Measurements from ENCODE around the gene TUBB3.

The TUBB3 gene

GRCh38 chr16:89958596-89958995 lies 35.5 kb downstream of the TUBB3 start:
- H3K4me1 ChIP-seq = peaks cover 8% of the 10 kb centered on the region; the same call in 1 of the 2 replicates
- peaks cover 50% of the 10 kb centered on the region for H3K36me3 ChIP-seq
- no peaks in the 10 kb centered on the region for H3K9me3 ChIP-seq
- H3K27me3 ChIP-seq = no peaks in the 10 kb centered on the region
- no peak for TF ChIP-seq CTCF (IDR thresholded peaks at IDR 0.05; ENCODE audit: low read depth, low read length)
- no peak overlapping the region for H3K4me3 ChIP-seq (ENCODE audit: low read depth, low read length)
- no peak for DNase-seq

GRCh38 chr16:89960966-89961365 lies 37.8 kb downstream of the TUBB3 start:
- peaks cover 8% of the 10 kb centered on the region; the same call in 1 of the 2 replicates for H3K4me1 ChIP-seq
- no peak overlapping the region for H3K4me3 ChIP-seq (ENCODE audit: low read depth, low read length)
- peaks cover 54% of the 10 kb centered on the region for H3K36me3 ChIP-seq
- no peaks in the 10 kb centered on the region for H3K9me3 ChIP-seq
- no peak for DNase-seq
- no peaks in the 10 kb centered on the region for H3K27me3 ChIP-seq
- no peak for TF ChIP-seq CTCF (IDR thresholded peaks at IDR 0.05; ENCODE audit: low read depth, low read length)

- no peak overlapping the region for H3K4me3 ChIP-seq (ENCODE audit: low read depth, low read length)
- peaks cover 51% of the 10 kb centered on the region for H3K36me3 ChIP-seq
- no peak for TF ChIP-seq CTCF (IDR thresholded peaks at IDR 0.05; ENCODE audit: low read depth, low read length)
- H3K9me3 ChIP-seq = no peaks in the 10 kb centered on the region
- H3K27me3 ChIP-seq = no peaks in the 10 kb centered on the region
- H3K4me1 ChIP-seq = peaks cover 8% of the 10 kb centered on the region; the same call in 1 of the 2 replicates
- DNase-seq = no peak
These were observed 38.8 kb downstream of the TUBB3 start for GRCh38 chr16:89961920-89962319.

GRCh38 chr16:89962754-89963498 lies 39.8 kb downstream of the TUBB3 start:
- no peaks in the 10 kb centered on the region for H3K27me3 ChIP-seq
- H3K9me3 ChIP-seq = no peaks in the 10 kb centered on the region
- H3K4me3 ChIP-seq (ENCODE audit: low read depth, low read length) = no peak overlapping the region
- H3K4me1 ChIP-seq = peaks cover 5% of the 10 kb centered on the region; the same call in 1 of the 2 replicates
- no peak for TF ChIP-seq CTCF (IDR thresholded peaks at IDR 0.05; ENCODE audit: low read depth, low read length)
- peaks cover 41% of the 10 kb centered on the region for H3K36me3 ChIP-seq
- no peak for DNase-seq

- no peak overlapping the region for H3K4me3 ChIP-seq (ENCODE audit: low read depth, low read length)
- no peaks in the 10 kb centered on the region for H3K9me3 ChIP-seq
- DNase-seq = no peak
- no peaks in the 10 kb centered on the region for H3K27me3 ChIP-seq
- H3K36me3 ChIP-seq = peaks cover 30% of the 10 kb centered on the region
- H3K4me1 ChIP-seq = no peaks in the 10 kb centered on the region
- TF ChIP-seq CTCF (IDR thresholded peaks at IDR 0.05; ENCODE audit: low read depth, low read length) = no peak
These were observed 41.1 kb downstream of the TUBB3 start for GRCh38 chr16:89964201-89964600.

- no peak for TF ChIP-seq CTCF (IDR thresholded peaks at IDR 0.05; ENCODE audit: low read depth, low read length)
- Histone ChIP-seq H3K4me3 (ENCODE audit: low read depth, low read length) (no peak overlapping the region), H3K4me1 (no peaks in the 10 kb centered on the region), H3K9me3 (no peaks in the 10 kb centered on the region), H3K36me3 (peaks cover 25% of the 10 kb centered on the region), H3K27me3 (no peaks in the 10 kb centered on the region)
- DNase-seq = no peak
These were observed 42.5 kb downstream of the TUBB3 start for GRCh38 chr16:89965447-89966225.
